ENCODE results near the gene PIK3CG. TPM values are rescaled to one million over a fixed set of nuclear protein-coding genes. Genes with fewer than 3 reads are reported as not detected.
"Not testable (repeated sequence)": the region's sequence is repeated elsewhere in the genome, so short reads cannot be mapped to it uniquely, and the experiment has no call there.

The PIK3CG gene
- total RNA-seq, 4 donors from 2014 or later, result 2.0 to 3.2 (median 2.4) TPM

GRCh38 chr7:106926892-106927291 is 61.8 kb downstream of the PIK3CG start:
- intact Hi-C loops (cut with DNase I; ENCODE audit: low total_unique reads), result no loop called here
- 79 to 85% methylated on average over 4 of the region's 4 CpGs for WGBS, 2 donors
- no peak overlapping the region for H3K4me3 ChIP-seq (ENCODE audit: low read depth, poor library complexity, severe bottlenecking)
- DNase-seq (ENCODE audit: low spot score in 2 of 2), result no peak
- no peak for TF ChIP-seq POLR2A (IDR thresholded peaks at IDR 0.05)
- no peak for TF ChIP-seq CTCF (IDR thresholded peaks at IDR 0.05)

- no peak for DNase-seq (ENCODE audit: low spot score in 2 of 2)
- no peak overlapping the region for H3K4me3 ChIP-seq (ENCODE audit: low read depth, poor library complexity, severe bottlenecking)
- intact Hi-C loops (cut with DNase I; ENCODE audit: low total_unique reads), result no loop called here
- WGBS, 2 donors, result 43 to 50% methylated on average over 2 of the region's 2 CpGs
- TF ChIP-seq POLR2A (IDR thresholded peaks at IDR 0.05) (no peak), CTCF (IDR thresholded peaks at IDR 0.05) (no peak)
Measured at GRCh38 chr7:106927536-106927935, 62.5 kb downstream of the PIK3CG start.

- 92 to 97% methylated on average over 2 of the region's 2 CpGs for WGBS, 2 donors
- intact Hi-C loops (cut with DNase I; ENCODE audit: low total_unique reads), result not testable (repeated sequence)
Measured at GRCh38 chr7:106929616-106930015, 64.5 kb downstream of the PIK3CG start.

GRCh38 chr7:106936236-106936635 is 71.2 kb downstream of the PIK3CG start:
- WGBS, 2 donors, result 93 to 99% methylated on average over 6 of the region's 6 CpGs
- no peak for DNase-seq (ENCODE audit: low spot score in 2 of 2)
- TF ChIP-seq POLR2A (IDR thresholded peaks at IDR 0.05), result no peak
- TF ChIP-seq CTCF (IDR thresholded peaks at IDR 0.05), result no peak
- intact Hi-C loops (cut with DNase I; ENCODE audit: low total_unique reads), result no loop called here
- no peak overlapping the region for H3K4me3 ChIP-seq (ENCODE audit: low read depth, poor library complexity, severe bottlenecking)

More at GRCh38 chr7:106929616-106930015, 64.5 kb downstream of the PIK3CG start:
- H3K4me3 ChIP-seq (ENCODE audit: low read depth, poor library complexity, severe bottlenecking); DNase-seq (ENCODE audit: low spot score in 2 of 2): not testable (repeated sequence)

GRCh38 chr7:106938122-106938521 is 73.0 kb downstream of the PIK3CG start:
- H3K4me3 ChIP-seq (ENCODE audit: low read depth, poor library complexity, severe bottlenecking); intact Hi-C loops (cut with DNase I; ENCODE audit: low total_unique reads); DNase-seq (ENCODE audit: low spot score in 2 of 2): not testable (repeated sequence)
- 79 to 81% methylated on average over 7 of the region's 7 CpGs for WGBS, 2 donors

GRCh38 chr7:106938803-106939202 is 73.7 kb downstream of the PIK3CG start:
- DNase-seq (ENCODE audit: low spot score in 2 of 2), result no peak
- no peak overlapping the region for H3K4me3 ChIP-seq (ENCODE audit: low read depth, poor library complexity, severe bottlenecking)
- no peak for TF ChIP-seq POLR2A (IDR thresholded peaks at IDR 0.05)
- TF ChIP-seq CTCF (IDR thresholded peaks at IDR 0.05), result no peak
- WGBS, 2 donors, result 93 to 94% methylated on average over 5 of the region's 5 CpGs
- intact Hi-C loops (cut with DNase I; ENCODE audit: low total_unique reads), result no loop called here

GRCh38 chr7:106944035-106944665 is 79.1 kb downstream of the PIK3CG start:
- 76 to 83% methylated on average over 9 of the region's 9 CpGs for WGBS, 2 donors
- intact Hi-C loops (cut with DNase I; ENCODE audit: low total_unique reads), result no loop called here
- no peak for DNase-seq (ENCODE audit: low spot score in 2 of 2)
- no peak overlapping the region for H3K4me3 ChIP-seq (ENCODE audit: low read depth, poor library complexity, severe bottlenecking)
- no peak for TF ChIP-seq POLR2A (IDR thresholded peaks at IDR 0.05)
- TF ChIP-seq CTCF (IDR thresholded peaks at IDR 0.05), result no peak
